K562 (cell line): ENCODE data around the gene CELSR3. TPM values are rescaled to one million over a fixed set of nuclear protein-coding genes. Genes with fewer than 3 reads are reported as not detected.

Experiments
- ATAC-seq: fragments of 200-7000 bp; cut with Tn5 transposase; 3 replicates; pipeline ENCODE4 v1.9.1; 2020; ENCODE audit warnings: moderate library complexity
- BruUV-seq: library from RNA; stranded (reverse); fragments of 400-500 nt; replicated peaks from 2 replicates; lab custom pipeline; 2021; lab: Mats Ljungman, UMichigan
- CTCF ChIA-PET: fragments of 300-600 bp; formaldehyde crosslinking; extraction: SDS; loops from one replicate; lab custom pipeline; 2021; ENCODE audit warnings: low intra/inter-chr PET ratio; lab: Yijun Ruan, JAX
- POLR2A ChIA-PET: fragments of 300-600, 350-650 bp; sonication (Branson Sonifier 250); formaldehyde crosslinking; extraction: SDS; loops from one replicate; lab custom pipeline; 2021; ENCODE audit warnings: antibody characterized with exemption, inconsistent platforms; lab: Yijun Ruan, JAX
- DNase-seq, 4 experiments: peaks; one replicate each; pipeline versions ENCODE4 v3.0.0 to v3.0.0-alpha.2; 2011 to 2018; ENCODE audit warnings: low spot score in 3 of 4, mixed read lengths in 3 of 4; ENCODE audit errors: extremely low read depth in 1 of 4
- FAIRE-seq: peaks from 2 replicates; lab custom pipeline; 2011; peaks lifted over from hg19 to GRCh38; lab: Jason Lieb, UNC
- H2AFZ ChIP-seq: 2 replicates; pipeline ENCODE4 v1.6.0; 2011; ENCODE audit warnings: low read depth, low read length, control low read depth, inconsistent platforms
- H3K27ac ChIP-seq: fragments of 200-600 bp; 3 replicates; pipeline ENCODE4 v1.8.0; 2011; ENCODE audit warnings: low read depth, mild to moderate bottlenecking, control low read depth, inconsistent platforms, low read length, moderate library complexity, mixed read lengths; ENCODE audit errors: extremely low read depth
- H3K27me3 ChIP-seq, 2 experiments: fragments of 300-600 bp in 1 of 2; 2 replicates in 1 of 2; 3 replicates in 1 of 2; pipeline versions ENCODE4 v1.6.0 to v1.8.0; 2011; ENCODE audit warnings: inconsistent platforms in 2 of 2, low read length in 2 of 2, mild to moderate bottlenecking in 1 of 2, mixed read lengths in 1 of 2, moderate library complexity in 1 of 2; ENCODE audit not compliant: control insufficient read depth in 2 of 2, insufficient read depth in 2 of 2
- H3K36me3 ChIP-seq: fragments of 300-600 bp; 3 replicates; pipeline ENCODE4 v1.8.0; 2011; ENCODE audit warnings: mild to moderate bottlenecking, low read length, inconsistent platforms; ENCODE audit not compliant: control insufficient read depth, insufficient read depth
- H3K4me1 ChIP-seq, 2 experiments: fragments of 200-600 bp in 1 of 2; replicated peaks in 1 of 2; 2 replicates in 1 of 2; 3 replicates in 1 of 2; pipeline versions ENCODE4 v1.5.1 to v1.8.0; 2011; ENCODE audit warnings: inconsistent platforms in 2 of 2, low read length in 2 of 2, mild to moderate bottlenecking in 1 of 2, mixed read lengths in 1 of 2, moderate library complexity in 1 of 2; ENCODE audit not compliant: control insufficient read depth in 2 of 2, insufficient read depth in 2 of 2
- H3K4me2 ChIP-seq: 2 replicates; pipeline ENCODE4 v1.6.1; 2011; ENCODE audit warnings: low read length, control low read depth, inconsistent platforms, mixed read lengths; ENCODE audit not compliant: insufficient read depth
- H3K4me3 ChIP-seq: fragments of 200-600 bp; sonication (generic), shearing (Covaris generic); 2 replicates; pipeline ENCODE4 v1.5.1; 2016; ENCODE audit warnings: control low read depth, inconsistent platforms
- H3K79me2 ChIP-seq: fragments of 200-600 bp; 3 replicates; pipeline ENCODE4 v1.8.0; 2011; ENCODE audit warnings: low read length, inconsistent platforms; ENCODE audit not compliant: control insufficient read depth, insufficient read depth
- H3K9ac ChIP-seq, 2 experiments: 2 replicates each; pipeline versions ENCODE4 v1.6.0 to v1.6.1; 2011; ENCODE audit warnings: low read depth in 2 of 2, low read length in 2 of 2, control low read depth in 1 of 2, inconsistent platforms in 1 of 2, mild to moderate bottlenecking in 1 of 2, mixed read lengths in 1 of 2; ENCODE audit not compliant: insufficient read depth in 1 of 2
- H3K9me1 ChIP-seq: one replicate; pipeline ENCODE4 v1.6.0; 2011; ENCODE audit warnings: inconsistent platforms, mild to moderate bottlenecking, low read length, moderate library complexity; ENCODE audit not compliant: control insufficient read depth, insufficient read depth
- H3K9me3 ChIP-seq: replicated peaks from 2 replicates; pipeline ENCODE4 v1.5.1; 2011; ENCODE audit warnings: low read depth, low read length, inconsistent platforms; ENCODE audit not compliant: control insufficient read depth, insufficient read depth
- H4K20me1 ChIP-seq: replicated peaks from 2 replicates; pipeline ENCODE4 v1.6.1; 2011; ENCODE audit warnings: low read length, inconsistent platforms, mixed read lengths; ENCODE audit not compliant: control insufficient read depth, insufficient read depth
- USF1 ChIP-seq: sonication (generic); formaldehyde crosslinking; IDR thresholded peaks from 2 replicates; pipeline ENCODE4 v1.9.0; 2022; ENCODE audit warnings: mild to moderate bottlenecking, missing genetic modification reagents
- ZBTB7A ChIP-seq: IDR thresholded peaks from 2 replicates; pipeline ENCODE4 v1.6.1; 2011; ENCODE audit warnings: low read depth, mild to moderate bottlenecking, low read length, moderate library complexity, borderline replicate concordance; ENCODE audit not compliant: control insufficient read depth
- ZNF282 ChIP-seq: sonication (generic); formaldehyde crosslinking; IDR thresholded peaks from 2 replicates; pipeline ENCODE4 v1.8.1; 2023; ENCODE audit warnings: missing genetic modification reagents
- WGBS: fragments of 100-300 bp; shearing (Covaris generic); methylation state at CpG from one replicate; pipeline ENCODE4 v1.1.6; 2016; ENCODE audit warnings: low coverage, mixed read lengths; ENCODE audit not compliant: insufficient coverage; ENCODE audit errors: missing lambda C conversion rate; 5-methylcytosine and 5-hydroxymethylcytosine counted together
- in situ Hi-C: fragments of 300-500 bp; cut with MboI; formaldehyde crosslinking; loops from 4 replicates; pipeline ENCODE4 v1.15.0; 2018; ENCODE audit warnings: inconsistent platforms, mixed read lengths
- intact Hi-C: fragments of 100-400 bp; cut with micrococcal nuclease; formaldehyde crosslinking; loops from 2 replicates; pipeline ENCODE4 v1.14.2; 2022
- polyA plus RNA-seq, 8 experiments: library from polyadenylated mRNA; depleted of rRNA in 4 of 8; stranded (reverse) in 5 of 8; unstranded in 3 of 8; fragments of >200 nt; fragmentation: Nextera tagmentation in 2 of 8; fragmentation: Illumina TruSeq in 1 of 8; extraction: Ambion mirVana in 2 of 8; extraction: Trizol in 1 of 8; gene quantifications; 2 replicates each; pipeline versions ENCODE4 v1.2.1 to v1.2.3, GENCODE V29; 2011 to 2014; ENCODE audit warnings: inconsistent platforms in 1 of 8, missing spikeins in 1 of 8
- total RNA-seq, 7 experiments: library from RNA; depleted of rRNA in 6 of 7; stranded (reverse); fragments of >200 nt in 6 of 7; fragmentation: Illumina TruSeq in 2 of 7; extraction: Trizol in 2 of 7; gene quantifications; 2 replicates each; pipeline versions ENCODE4 v1.2.1 to v1.2.3, GENCODE V29; 2011 to 2021; ENCODE audit warnings: low replicate concordance in 1 of 7

CELSR3 gene
- total and polyA plus RNA-seq, 9 of the 15 experiments (the other 6 are each of a cell fraction or from before 2014, with no cell fraction given) = 0.10 to 2.7 (median 0.76) TPM

GRCh38 chr3:48685293-48685602, 22.6 kb upstream of the CELSR3 start:
- H3K79me2 ChIP-seq = peaks cover 27% of the 10 kb centered on the region
- DNase-seq (no peak), ATAC-seq (no peak)
- in situ Hi-C loops = no loop called here
- no peaks in the 10 kb centered on the region for H3K9me1 ChIP-seq
- peak overlapping the region; percentile 88 for H3K4me3 ChIP-seq
- no TSS peak for BruUV-seq
- peak overlapping the region; percentile 84 for H3K27ac ChIP-seq
- ChIA-PET CTCF (interaction anchor here (0.6 to 1.1 kb wide), 2 partner anchors 50 to 267 kb away, joined by 3 read pairs; partner anchors contain the start of gene SLC26A6), POLR2A (interaction anchor here (1.1 to 1.7 kb wide), 4 partner anchors 9 to 162 kb away, joined by 3 to 4 read pairs (median 3); no protein-coding TSS in a partner anchor)
- peaks cover 13% of the 10 kb centered on the region; the same call in 1 of the 2 replicates for H4K20me1 ChIP-seq
- 0% methylated on average over 5 of the region's 13 CpGs for WGBS
- H3K27me3 ChIP-seq = no peaks in the 10 kb centered on the region
- peaks cover 67% of the 10 kb centered on the region for H3K36me3 ChIP-seq
- H3K4me1 ChIP-seq = peaks cover 21 to 30% of the 10 kb centered on the region in 2 experiments; a peak in 4 of 5 replicates
- peak overlapping the region; percentile 80 to 100 for H3K9ac ChIP-seq
- TF ChIP-seq USF1 (CRISPR knock-in tag) (0 out of 2 replicates have a peak, but pooled peaks have one; percentile 10), ZBTB7A (peak; percentile 53), ZNF282 (CRISPR knock-in tag) (no peak)
- TF ChIP-seq, all 486 proteins: peak for 2
- intact Hi-C loops = no loop called here
- Histone ChIP-seq H3K4me2 (peak overlapping the region; percentile 91), H3K9me3 (no peaks in the 10 kb centered on the region), H2AFZ (peak overlapping the region; percentile 99)
- FAIRE-seq = no peak
